Adrenal gland (tissue), 12 donors: ENCODE data around the gene AHRR. TPM values are rescaled to one million over a fixed set of nuclear protein-coding genes. Genes with fewer than 3 reads are reported as not detected.
A peak's percentile ranks its signal among the peaks of the same experiment; 100 is the strongest.

Experiments used
- DNase-seq, 7 donors: peaks; one replicate each; pipeline ENCODE4 v3.0.0-alpha.2; 2019 to 2020
- H3K27ac ChIP-seq, 5 donors: fragments of 200-600 bp; sonication (generic) in 4 of 5; 1 replicate in 3 of 5; 2 replicates in 2 of 5; pipeline versions ENCODE4 v1.5.1 to v1.8.0; 2016 to 2020; ENCODE audit warnings: mild to moderate bottlenecking in 1 of 5
- H3K27me3 ChIP-seq: fragments of 200-600 bp; 2 replicates; pipeline ENCODE4 v1.8.0; 2021
- H3K36me3 ChIP-seq, 2 donors: fragments of 200-600 bp; replicated peaks in 1 of 2; 1 replicate in 1 of 2; 2 replicates in 1 of 2; pipeline versions ENCODE4 v1.5.1 to v1.8.0; 2018 to 2022
- H3K4me1 ChIP-seq, 2 donors: fragments of 200-600 bp; replicated peaks in 1 of 2; 1 replicate in 1 of 2; 2 replicates in 1 of 2; pipeline versions ENCODE4 v1.5.1 to v1.8.0; 2018 to 2021
- H3K4me3 ChIP-seq, 4 donors: fragments of 200-600 bp; sonication (generic) in 3 of 4; one replicate each; pipeline ENCODE4 v1.5.1; 2016 to 2018
- H3K9me3 ChIP-seq, 3 donors: fragments of 200-600 bp; sonication (generic) in 1 of 3; replicated peaks in 1 of 3; 1 replicate in 2 of 3; 2 replicates in 1 of 3; pipeline versions ENCODE4 v1.5.1 to v1.8.0; 2016 to 2021
- POLR2A ChIP-seq, 2 donors: fragments of 450-650 bp; IDR thresholded peaks; one replicate each; pipeline ENCODE4 v1.6.1; 2017; ENCODE audit warnings: antibody characterized with exemption in 2 of 2, mild to moderate bottlenecking in 2 of 2, moderate library complexity in 1 of 2
- WGBS, 4 donors: extraction: QIAGEN DNeasy Blood & Tissue Kit in 2 of 4; methylation state at CpG; one replicate each; pipeline versions ENCODE4 v1.1.5 to v1.1.7; 2013 to 2017; 5-methylcytosine and 5-hydroxymethylcytosine counted together
- intact Hi-C, 2 donors: fragments of 100-400 bp; cut with DNase I; formaldehyde crosslinking; loops; one replicate each; pipeline versions ENCODE4 v1.14.1 to v1.15.0; 2022 to 2023
- polyA plus RNA-seq, 3 donors: library from polyadenylated mRNA; stranded (reverse); fragments of 200-250 nt in 2 of 3; fragments of 350-450 nt in 1 of 3; fragmentation: Illumina TruSeq in 1 of 3; extraction: RNeasy Lipid Tissue Mini Kit (QIAGEN cat#74804) in 1 of 3; gene quantifications; one replicate each; pipeline ENCODE4 v1.2.3, GENCODE V29; 2013 to 2014
- total RNA-seq, 9 donors: library from RNA; depleted of rRNA in 4 of 9; stranded (reverse); fragments of >200 nt in 4 of 9; fragments of 120-200 nt in 1 of 9; fragmentation: NEBNext Ultra II Directional in 1 of 9; extraction: Animal tissue kit (Norgen Biotek cat#: 25700) in 1 of 9; gene quantifications; one replicate each; pipeline versions ENCODE4 v1.1.0 to v1.2.4, GENCODE V29; 2013 to 2023
- TF ChIP-seq, protein P1 (sequence below), 6 experiments: fragments of 450-650 bp in 4 of 6; fragments of 200-600 bp in 2 of 6; sonication (generic) in 1 of 6; IDR thresholded peaks; 1 replicate in 5 of 6; 2 replicates in 1 of 6; pipeline versions ENCODE4 v1.5.1 to v1.8.0; 2016 to 2021; ENCODE audit warnings: antibody characterized with exemption in 6 of 6, mild to moderate bottlenecking in 2 of 6, moderate library complexity in 1 of 6
- donor health status: healthy with polysubstance abuse.
- donor health status: Bipolar disorder and iron deficiency.
- donor health status: DM: yes; HTN: yes; CAD: no.
- donor health status: DM: no; HTN: no; CAD: no.
- donor health status: DM: no; HTN: no; CAD: no.
- donor health status: DM: yes; HTN: yes; CAD: no.

AHRR gene
- total and polyA plus RNA-seq, 12 donors, result 0.17 to 3.6 (median 0.99) TPM

DNA sequence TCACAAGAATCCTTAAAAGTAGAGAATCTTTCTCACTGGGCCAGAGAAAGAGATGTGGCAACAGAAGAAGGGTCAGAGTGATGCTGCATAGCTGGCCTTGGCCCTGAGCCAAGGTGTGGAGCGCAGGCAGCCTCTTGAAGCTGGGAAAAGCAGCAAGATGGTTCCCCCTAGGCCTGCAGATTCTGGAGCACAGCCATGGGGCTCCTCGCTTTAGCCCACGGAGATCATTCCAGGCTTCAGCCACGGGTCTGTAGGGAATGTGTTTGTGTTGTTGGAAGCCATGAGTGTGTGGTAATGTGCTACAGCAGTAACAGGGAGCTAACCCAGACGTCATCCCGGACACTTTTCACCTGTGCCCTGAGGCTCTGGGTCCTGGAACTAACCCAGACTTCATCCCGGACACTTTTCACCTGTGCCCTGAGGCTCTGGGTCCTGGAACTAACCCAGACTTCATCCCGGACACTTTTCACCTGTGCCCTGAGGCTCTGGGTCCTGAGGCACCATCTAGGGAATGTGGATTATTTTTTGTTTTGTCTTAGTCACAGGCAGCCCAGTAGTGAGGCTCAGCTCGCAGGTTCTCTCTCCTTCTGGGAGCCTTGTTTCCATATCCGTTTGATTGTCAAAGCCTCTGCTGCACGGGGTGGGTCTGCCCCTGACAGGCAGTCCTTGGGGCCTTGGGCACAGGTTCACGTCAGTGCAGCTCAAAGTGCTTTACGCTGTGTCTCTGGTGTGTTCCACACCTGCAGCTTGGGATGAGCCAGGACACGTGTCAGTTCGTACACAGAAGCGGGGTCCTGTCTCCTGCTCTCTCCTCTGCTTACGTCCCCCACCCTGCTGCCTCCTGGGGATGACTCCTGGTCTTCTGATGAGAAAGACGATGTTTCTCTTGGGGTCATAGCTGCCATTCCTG, 65.2 kb downstream of the AHRR start:
- WGBS, 4 donors, result 77 to 85% (median 81%) methylated on average over 13 to 18 of the region's 18 CpGs
- intact Hi-C loops, result no loop called here
- no peak for TF ChIP-seq POLR2A (IDR thresholded peaks at IDR 0.05)
- TF ChIP-seq, protein P1, sequence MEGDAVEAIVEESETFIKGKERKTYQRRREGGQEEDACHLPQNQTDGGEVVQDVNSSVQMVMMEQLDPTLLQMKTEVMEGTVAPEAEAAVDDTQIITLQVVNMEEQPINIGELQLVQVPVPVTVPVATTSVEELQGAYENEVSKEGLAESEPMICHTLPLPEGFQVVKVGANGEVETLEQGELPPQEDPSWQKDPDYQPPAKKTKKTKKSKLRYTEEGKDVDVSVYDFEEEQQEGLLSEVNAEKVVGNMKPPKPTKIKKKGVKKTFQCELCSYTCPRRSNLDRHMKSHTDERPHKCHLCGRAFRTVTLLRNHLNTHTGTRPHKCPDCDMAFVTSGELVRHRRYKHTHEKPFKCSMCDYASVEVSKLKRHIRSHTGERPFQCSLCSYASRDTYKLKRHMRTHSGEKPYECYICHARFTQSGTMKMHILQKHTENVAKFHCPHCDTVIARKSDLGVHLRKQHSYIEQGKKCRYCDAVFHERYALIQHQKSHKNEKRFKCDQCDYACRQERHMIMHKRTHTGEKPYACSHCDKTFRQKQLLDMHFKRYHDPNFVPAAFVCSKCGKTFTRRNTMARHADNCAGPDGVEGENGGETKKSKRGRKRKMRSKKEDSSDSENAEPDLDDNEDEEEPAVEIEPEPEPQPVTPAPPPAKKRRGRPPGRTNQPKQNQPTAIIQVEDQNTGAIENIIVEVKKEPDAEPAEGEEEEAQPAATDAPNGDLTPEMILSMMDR (IDR thresholded peaks at IDR 0.05), result no peak
- Histone ChIP-seq H3K4me3 (no peak overlapping the region), H3K36me3 (no peaks in the 10 kb centered on the region), H3K4me1 (no peaks in the 10 kb centered on the region), H3K9me3 (peaks cover 0 to 6% (median 4%) of the 10 kb centered on the region in 3 donors), H3K27me3 (no peaks in the 10 kb centered on the region), H3K27ac (no peak overlapping the region)
- DNase-seq, result peak in 2 of 7 donors; percentile 6 to 17

DNA sequence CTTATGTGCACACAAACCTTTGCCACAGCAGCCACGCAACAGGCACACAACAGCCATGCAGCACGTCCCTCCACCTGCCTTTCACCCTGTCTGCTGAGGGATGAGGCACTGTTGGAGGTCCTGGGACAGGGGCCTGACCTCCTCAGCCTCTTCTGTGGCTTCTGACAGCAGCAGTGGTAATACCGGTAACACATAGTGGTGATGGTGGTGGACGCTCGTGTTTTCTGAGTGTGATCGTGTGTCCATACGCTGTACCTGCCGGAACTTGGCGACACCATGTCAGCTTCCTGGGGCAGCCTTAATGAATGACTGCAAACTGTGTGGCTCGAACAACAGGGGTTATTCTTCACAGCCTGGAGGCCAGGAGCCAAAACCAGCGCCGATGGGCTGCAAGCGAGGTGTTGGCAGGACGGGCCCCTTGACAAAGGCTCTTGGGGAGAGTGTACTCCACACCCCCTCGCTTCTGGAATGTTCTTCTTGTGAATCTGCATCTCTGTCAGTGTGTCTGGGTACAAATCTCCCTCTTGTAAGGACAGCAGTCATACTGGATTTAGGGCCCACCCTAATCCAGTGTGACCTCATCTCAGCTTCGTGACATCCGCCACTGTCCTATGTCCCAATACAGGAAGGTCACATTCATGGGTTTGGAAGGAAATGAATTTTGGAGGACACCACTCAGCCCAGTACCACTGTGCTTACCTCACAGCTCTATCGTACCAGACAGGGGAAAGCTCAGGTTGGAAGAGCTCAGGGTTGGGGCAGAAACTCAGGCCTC, 66.2 kb downstream of the AHRR start:
- no peaks in the 10 kb centered on the region for H3K36me3 ChIP-seq
- H3K9me3 ChIP-seq, result peaks cover 0 to 6% (median 4%) of the 10 kb centered on the region in 3 donors
- H3K4me3 ChIP-seq, result no peak overlapping the region
- TF ChIP-seq, protein P1 (IDR thresholded peaks at IDR 0.05), result no peak
- no peak for TF ChIP-seq POLR2A (IDR thresholded peaks at IDR 0.05)
- H3K27me3 ChIP-seq, result no peaks in the 10 kb centered on the region
- 86 to 94% (median 90%) methylated on average over 9 to 18 of the region's 18 CpGs for WGBS, 4 donors
- intact Hi-C loops, result no loop called here
- no peaks in the 10 kb centered on the region for H3K4me1 ChIP-seq
- peak in 2 of 7 donors; percentile 5 to 23 for DNase-seq
- H3K27ac ChIP-seq, result no peak overlapping the region

DNA sequence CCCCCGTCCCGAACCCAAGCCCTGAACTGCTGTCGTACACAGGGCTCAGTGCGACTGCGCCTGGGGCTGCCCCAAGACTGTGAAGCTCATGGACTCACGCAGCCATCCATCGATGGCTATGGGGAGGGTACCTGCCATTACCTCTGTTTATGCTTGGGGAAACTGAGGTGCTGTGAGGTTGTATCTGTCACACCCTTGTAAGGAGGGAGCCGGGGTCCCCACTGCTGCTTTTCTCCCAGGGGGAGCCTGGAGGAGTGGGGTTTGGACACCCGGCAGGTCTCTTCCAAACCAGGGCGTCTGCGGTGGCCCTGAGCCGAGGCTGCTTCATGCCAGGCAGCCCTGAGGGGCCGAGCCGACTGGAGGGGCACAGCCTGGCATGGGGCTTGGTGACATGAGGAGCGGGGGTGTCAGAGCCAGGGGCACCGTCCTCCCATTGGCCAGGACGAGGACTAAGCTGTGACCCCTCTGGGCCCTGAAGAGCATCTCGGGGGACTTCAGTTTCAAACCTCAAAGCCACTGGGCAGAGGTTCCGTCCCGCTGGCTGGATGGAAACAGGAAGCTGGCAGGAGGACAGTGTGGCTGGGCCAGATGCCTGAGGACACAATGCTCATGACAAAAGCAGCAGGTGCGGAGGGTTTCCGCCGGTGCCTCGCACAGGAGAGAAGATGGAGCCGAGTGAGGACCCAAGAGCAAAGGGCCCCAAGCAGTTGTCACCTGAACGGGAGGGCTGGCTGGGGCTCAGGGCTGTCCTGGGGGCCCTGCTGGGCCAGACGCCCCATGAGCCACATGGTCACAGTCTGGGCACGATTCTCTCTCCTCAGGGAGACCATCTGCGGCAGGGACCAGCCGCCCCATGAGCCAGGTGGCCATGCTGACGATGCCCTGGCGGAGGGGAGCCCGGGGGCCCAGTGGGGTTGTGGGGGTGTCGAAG, 67.0 kb downstream of the AHRR start:
- 87 to 90% (median 88%) methylated on average over 17 to 34 of the region's 34 CpGs for WGBS, 4 donors
- DNase-seq, result peak in 2 of 7 donors; percentile 9 to 28
- no peaks in the 10 kb centered on the region for H3K4me1 ChIP-seq
- H3K36me3 ChIP-seq, result no peaks in the 10 kb centered on the region
- H3K27ac ChIP-seq, result no peak overlapping the region
- H3K27me3 ChIP-seq, result no peaks in the 10 kb centered on the region
- H3K9me3 ChIP-seq, result peaks cover 0 to 6% (median 0%) of the 10 kb centered on the region in 3 donors
- intact Hi-C loops, result no loop called here
- TF ChIP-seq, protein P1 (IDR thresholded peaks at IDR 0.05), result no peak
- no peak for TF ChIP-seq POLR2A (IDR thresholded peaks at IDR 0.05)
- no peak overlapping the region for H3K4me3 ChIP-seq
